HepG2 (cell line): ENCODE measurements around the gene TSC22D3. TPM values are rescaled to one million over a fixed set of nuclear protein-coding genes. Genes with fewer than 3 reads are reported as not detected.

Source experiments
- ATAC-seq: fragments of 200-7000 bp; cut with Tn5 transposase; 3 replicates; pipeline ENCODE4 v1.9.1; 2020; ENCODE audit warnings: mild to moderate bottlenecking, moderate library complexity
- BruUV-seq: library from RNA; stranded (reverse); fragments of 400-500 nt; replicated peaks from 2 replicates; lab custom pipeline; 2021; lab: Mats Ljungman, UMichigan
- CTCF ChIA-PET: fragments of 300-600 bp; formaldehyde crosslinking; extraction: SDS; loops from one replicate; lab custom pipeline; 2021; ENCODE audit warnings: low total read pairs, inconsistent platforms, low intra/inter-chr PET ratio; lab: Yijun Ruan, JAX
- POLR2A ChIA-PET: fragments of 350-600 bp; sonication (Branson Sonifier 250); formaldehyde crosslinking; loops from one replicate; lab custom pipeline; 2020; ENCODE audit warnings: antibody characterized with exemption, inconsistent platforms; lab: Yijun Ruan, JAX
- DNase-seq: peaks from one replicate; pipeline ENCODE4 v3.0.0-alpha.2; 2015; ENCODE audit warnings: low spot score
- FAIRE-seq: peaks from 3 replicates; lab custom pipeline; 2011; peaks lifted over from hg19 to GRCh38; lab: Jason Lieb, UNC
- H2AFZ ChIP-seq: one replicate; pipeline ENCODE4 v1.6.1; 2011; ENCODE audit warnings: low read length, inconsistent platforms
- H3K27ac ChIP-seq: fragments of 300-600 bp; 3 replicates; pipeline ENCODE4 v1.8.0; 2011; ENCODE audit warnings: mixed run types, mild to moderate bottlenecking, mixed read lengths, low read length, inconsistent platforms; ENCODE audit not compliant: insufficient read depth; ENCODE audit errors: extremely low read length
- H3K27me3 ChIP-seq, 2 experiments: fragments of 200-600 bp in 1 of 2; 2 replicates in 1 of 2; 3 replicates in 1 of 2; pipeline versions ENCODE4 v1.6.0 to v1.8.0; 2011; ENCODE audit warnings: low read length in 2 of 2, mild to moderate bottlenecking in 2 of 2, moderate library complexity in 2 of 2, inconsistent platforms in 1 of 2; ENCODE audit not compliant: insufficient read depth in 2 of 2, control insufficient read depth in 1 of 2
- H3K36me3 ChIP-seq, 2 experiments: fragments of 200-600 bp in 1 of 2; replicated peaks in 1 of 2; 2 replicates in 1 of 2; 3 replicates in 1 of 2; pipeline versions ENCODE4 v1.5.1 to v1.8.0; 2011; ENCODE audit warnings: low read length in 2 of 2, inconsistent platforms in 1 of 2; ENCODE audit not compliant: insufficient read depth in 2 of 2, control insufficient read depth in 1 of 2
- H3K4me1 ChIP-seq: 2 replicates; pipeline ENCODE4 v1.5.1; 2012; ENCODE audit warnings: low read length, inconsistent platforms; ENCODE audit not compliant: insufficient read depth
- H3K4me2 ChIP-seq: 2 replicates; pipeline ENCODE4 v1.6.0; 2011; ENCODE audit warnings: low read depth, low read length, inconsistent platforms
- H3K4me3 ChIP-seq, 3 experiments: fragments of 200-600 bp in 1 of 3; sonication (generic), shearing (Covaris generic) in 1 of 3; replicated peaks in 1 of 3; 2 replicates each; pipeline ENCODE4 v1.5.1; 2011 to 2016; ENCODE audit warnings: low read length in 3 of 3, inconsistent platforms in 2 of 3, low read depth in 2 of 3, mild to moderate bottlenecking in 2 of 3, control low read depth in 1 of 3, mixed read lengths in 1 of 3; ENCODE audit not compliant: insufficient read depth in 1 of 3
- H3K79me2 ChIP-seq: one replicate; pipeline ENCODE4 v1.6.1; 2011; ENCODE audit warnings: low read length, inconsistent platforms; ENCODE audit not compliant: insufficient read depth
- H3K9ac ChIP-seq: 2 replicates; pipeline ENCODE4 v1.6.0; 2011; ENCODE audit warnings: mild to moderate bottlenecking, low read depth, low read length, inconsistent platforms; ENCODE audit not compliant: insufficient read depth
- H3K9me3 ChIP-seq: 2 replicates; pipeline ENCODE4 v1.5.1; 2012; ENCODE audit warnings: mild to moderate bottlenecking, low read length
- H4K20me1 ChIP-seq: 2 replicates; pipeline ENCODE4 v1.6.0; 2011; ENCODE audit warnings: inconsistent platforms, mild to moderate bottlenecking, low read length, moderate library complexity; ENCODE audit not compliant: insufficient read depth
- AGO1 ChIP-seq: fragments of 200-400 bp; formaldehyde crosslinking; IDR thresholded peaks from 2 replicates; pipeline ENCODE4 v1.6.1; 2017; ENCODE audit warnings: mild to moderate bottlenecking, low read depth, low read length, moderate library complexity; ENCODE audit not compliant: poor library complexity, severe bottlenecking
- BRCA1 ChIP-seq: sonication (generic); formaldehyde crosslinking; IDR thresholded peaks from 2 replicates; pipeline ENCODE4 v1.4.0; 2020; ENCODE audit warnings: missing genetic modification reagents
- EHMT2 ChIP-seq: fragments of 200-600 bp; sonication (generic); IDR thresholded peaks from 2 replicates; pipeline ENCODE4 v1.7.0; 2017; ENCODE audit warnings: antibody characterized with exemption, low read depth, low read length, borderline replicate concordance
- ETS1 ChIP-seq: sonication (generic); formaldehyde crosslinking; IDR thresholded peaks from 2 replicates; pipeline ENCODE4 v1.4.0; 2020; ENCODE audit warnings: missing genetic modification reagents
- MXD4 ChIP-seq: IDR thresholded peaks from 2 replicates; pipeline ENCODE4 v1.6.1; 2016; ENCODE audit warnings: mild to moderate bottlenecking, missing biosample characterization, missing genetic modification reagents
- RORA ChIP-seq: sonication (generic); formaldehyde crosslinking; IDR thresholded peaks from 2 replicates; pipeline ENCODE4 v1.5.0; 2020; ENCODE audit warnings: mild to moderate bottlenecking, missing genetic modification reagents, moderate library complexity
- SNAPC4 ChIP-seq: sonication (generic); formaldehyde crosslinking; IDR thresholded peaks from 2 replicates; pipeline ENCODE4 v1.4.0; 2020; ENCODE audit warnings: mild to moderate bottlenecking, missing genetic modification reagents
- STAG1 ChIP-seq: sonication (generic); formaldehyde crosslinking; IDR thresholded peaks from 2 replicates; pipeline ENCODE4 v1.4.0; 2020; ENCODE audit warnings: missing genetic modification reagents
- ZBTB21 ChIP-seq: sonication (generic); formaldehyde crosslinking; IDR thresholded peaks from 2 replicates; pipeline ENCODE4 v1.4.0; 2020; ENCODE audit warnings: missing genetic modification reagents
- ZBTB7A ChIP-seq: sonication (generic); formaldehyde crosslinking; IDR thresholded peaks from 2 replicates; pipeline ENCODE4 v1.8.0; 2022; ENCODE audit warnings: mild to moderate bottlenecking, missing genetic modification reagents
- ZNF230 ChIP-seq: sonication (generic); formaldehyde crosslinking; IDR thresholded peaks from 2 replicates; pipeline ENCODE4 v1.4.0; 2020; ENCODE audit warnings: mild to moderate bottlenecking, missing genetic modification reagents
- ZNF619 ChIP-seq: sonication (generic); formaldehyde crosslinking; IDR thresholded peaks from 2 replicates; pipeline ENCODE4 v1.4.0; 2020; ENCODE audit warnings: mild to moderate bottlenecking, missing genetic modification reagents
- WGBS: methylation state at CpG from one replicate; pipeline ENCODE4 v1.1.6; 2017; ENCODE audit warnings: low lambda C conversion rate; 5-methylcytosine and 5-hydroxymethylcytosine counted together
- in situ Hi-C: cut with HindIII; loops from 2 replicates; pipeline ENCODE4 v1.10.0; 2017; ENCODE audit warnings: low pct_unique_long_range_greater_than_20kb; ENCODE audit not compliant: extremely low pct_ligation_motif_present
- intact Hi-C: fragments of 100-400 bp; cut with micrococcal nuclease; formaldehyde crosslinking; loops from one replicate; pipeline ENCODE4 v1.10.0; 2022; ENCODE audit not compliant: unreplicated experiment
- polyA plus RNA-seq, 8 experiments: library from polyadenylated mRNA; depleted of rRNA in 3 of 8; stranded (reverse) in 7 of 8; unstranded in 1 of 8; fragments of >200 nt; fragmentation: Illumina TruSeq in 4 of 8; extraction: Trizol in 4 of 8; gene quantifications; 2 replicates each; pipeline versions ENCODE4 v1.2.1 to v1.2.3, GENCODE V29; 2011 to 2016; ENCODE audit warnings: low read depth in 4 of 8, missing spikeins in 1 of 8, mixed read lengths in 1 of 8; ENCODE audit not compliant: insufficient read depth in 1 of 8
- total RNA-seq, 5 experiments: library from RNA; depleted of rRNA; stranded (reverse); fragments of >200 nt; fragmentation: Illumina TruSeq; extraction: Trizol; gene quantifications; 2 replicates each; pipeline ENCODE4 v1.2.3, GENCODE V29; 2016; ENCODE audit warnings: low read depth in 1 of 5

TSC22D3 gene
- total and polyA plus RNA-seq, 2 of the 13 experiments (the other 11 are each of a cell fraction or from before 2014, with no cell fraction given): 0.82 to 1.5 TPM

- TF ChIP-seq ZNF619 (CRISPR knock-in tag) (no peak), STAG1 (CRISPR knock-in tag) (no peak), MXD4 (CRISPR knock-in tag) (no peak), BRCA1 (no peak), ZBTB7A (CRISPR knock-in tag) (no peak), ETS1 (no peak), RORA (no peak), ZNF230 (no peak), ZBTB21 (CRISPR knock-in tag) (no peak)
- Histone ChIP-seq H3K4me1 (no peaks in the 10 kb centered on the region), H3K9me3 (no peaks in the 10 kb centered on the region), H2AFZ (no peak overlapping the region), H3K4me2 (no peak overlapping the region), H3K27me3 (no peaks in the 10 kb centered on the region), H3K79me2 (no peaks in the 10 kb centered on the region), H4K20me1 (no peaks in the 10 kb centered on the region), H3K9ac (no peak overlapping the region), H3K27ac (no peak overlapping the region), H3K36me3 (no peaks in the 10 kb centered on the region), H3K4me3 (no peak overlapping the region)
- DNase-seq: no peak
- WGBS: 0% methylated on average over 1 of the region's 1 CpG
- in situ Hi-C loops (no loop called here), intact Hi-C loops (no loop called here)
- BruUV-seq: no TSS peak
- FAIRE-seq: no peak
- CTCF ChIA-PET: no interaction called here
- POLR2A ChIA-PET: no interaction called here
- ATAC-seq: no peak
These were observed 108.2 kb downstream of the TSC22D3 start for GRCh38 chrX:107667426-107667825.

GRCh38 chrX:107666931-107667330, 108.7 kb downstream of the TSC22D3 start:
- in situ Hi-C loops: no loop called here
- no peak for FAIRE-seq
- Histone ChIP-seq H3K4me1 (no peaks in the 10 kb centered on the region), H4K20me1 (no peaks in the 10 kb centered on the region), H3K79me2 (no peaks in the 10 kb centered on the region), H3K27me3 (no peaks in the 10 kb centered on the region), H3K4me2 (no peak overlapping the region), H3K9me3 (no peaks in the 10 kb centered on the region), H2AFZ (no peak overlapping the region), H3K9ac (no peak overlapping the region), H3K27ac (no peak overlapping the region), H3K4me3 (no peak overlapping the region), H3K36me3 (no peaks in the 10 kb centered on the region)
- ChIA-PET POLR2A (no interaction called here), CTCF (no interaction called here)
- DNase-seq: no peak
- intact Hi-C loops: no loop called here
- BruUV-seq: no TSS peak
- 5% methylated on average over 1 of the region's 1 CpG for WGBS
- ATAC-seq: no peak
- TF ChIP-seq SNAPC4 (CRISPR knock-in tag) (no peak), AGO1 (no peak), EHMT2 (no peak)
